Endodermal cell (in vitro differentiated cells): ENCODE data around the gene RPP38. TPM values are rescaled to one million over a fixed set of nuclear protein-coding genes. Genes with fewer than 3 reads are reported as not detected.
A peak's percentile ranks its signal among the peaks of the same experiment; 100 is the strongest.

Experiments
- DNase-seq: peaks from one replicate; pipeline ENCODE4 v3.0.0-alpha.2; 2017
- H3K27ac ChIP-seq: 2 replicates; pipeline ENCODE4 v1.5.1; 2013; ENCODE audit warnings: mild to moderate bottlenecking, low read depth, low read length, moderate library complexity
- H3K27me3 ChIP-seq: 2 replicates; pipeline ENCODE4 v1.6.1; 2013; ENCODE audit warnings: mild to moderate bottlenecking, low read length, moderate library complexity; ENCODE audit not compliant: insufficient read depth, control insufficient read depth, poor library complexity, severe bottlenecking
- H3K36me3 ChIP-seq: 2 replicates; pipeline ENCODE4 v1.7.0; 2013; ENCODE audit warnings: mild to moderate bottlenecking, low read length, moderate library complexity; ENCODE audit not compliant: control insufficient read depth, insufficient read depth
- H3K4me1 ChIP-seq: one replicate; pipeline ENCODE4 v1.7.0; 2013; ENCODE audit warnings: low read length; ENCODE audit not compliant: control insufficient read depth, insufficient read depth
- H3K4me3 ChIP-seq: 2 replicates; pipeline ENCODE4 v1.5.1; 2013; ENCODE audit warnings: mild to moderate bottlenecking, low read length, moderate library complexity
- H3K9ac ChIP-seq: 2 replicates; pipeline ENCODE4 v1.6.1; 2013; ENCODE audit warnings: mild to moderate bottlenecking, low read length, moderate library complexity; ENCODE audit not compliant: poor library complexity, severe bottlenecking; ENCODE audit errors: extremely low read depth
- H3K9me3 ChIP-seq: 2 replicates; pipeline ENCODE4 v1.6.1; 2013; ENCODE audit warnings: mild to moderate bottlenecking, low read length, moderate library complexity; ENCODE audit not compliant: control insufficient read depth
- H3K27ac Mint-ChIP-seq: 2 replicates; pipeline ENCODE4 v1.8.0; 2020; ENCODE audit warnings: mixed read lengths
- H3K27me3 Mint-ChIP-seq: 2 replicates; pipeline ENCODE4 v1.8.0; 2021; ENCODE audit warnings: mild to moderate bottlenecking, mixed read lengths; ENCODE audit not compliant: insufficient read depth
- H3K36me3 Mint-ChIP-seq: 2 replicates; pipeline ENCODE4 v1.8.0; 2020; ENCODE audit warnings: low read depth, mixed read lengths
- H3K4me1 Mint-ChIP-seq: 2 replicates; pipeline ENCODE4 v1.8.0; 2020; ENCODE audit warnings: mixed read lengths
- H3K4me3 Mint-ChIP-seq: 2 replicates; pipeline ENCODE4 v1.8.0; 2020; ENCODE audit warnings: mild to moderate bottlenecking, moderate library complexity, mixed read lengths
- H3K9me3 Mint-ChIP-seq: 2 replicates; pipeline ENCODE4 v1.8.0; 2020; ENCODE audit warnings: mild to moderate bottlenecking, mixed read lengths
- CTCF ChIP-seq: fragments of 200-600 bp; sonication (generic); conservative IDR thresholded peaks from 2 replicates; pipeline ENCODE4 v1.5.0; 2021; ENCODE audit warnings: antibody characterized with exemption, mild to moderate bottlenecking
- WGBS, 2 experiments: methylation state at CpG; one replicate each; pipeline versions ENCODE4 v1.1.5 to v1.1.7; 2013; ENCODE audit warnings: missing lambda C conversion rate in 2 of 2, mixed read lengths in 1 of 2; ENCODE audit not compliant: insufficient coverage in 1 of 2, insufficient read length in 1 of 2; 5-methylcytosine and 5-hydroxymethylcytosine counted together
- total RNA-seq, 2 donors: library from RNA; stranded (reverse); fragmentation: NEBNext Ultra II Directional in 1 of 2; extraction: Animal tissue kit (Norgen Biotek cat#: 25700) in 1 of 2; gene quantifications; 2 replicates in 1 of 2; 3 replicates in 1 of 2; pipeline ENCODE4 v1.2.1, GENCODE V29; 2021

The RPP38 gene
- total RNA-seq, 2 donors from 2014 or later = 23.6 to 24.8 TPM

- peak overlapping the region; percentile 94 for H3K4me3 ChIP-seq
- H3K36me3 ChIP-seq = peaks cover 16% of the 10 kb centered on the region
- Mint-ChIP-seq H3K9me3 (no peaks in the 10 kb centered on the region), H3K4me3 (peak overlapping the region; percentile 90), H3K36me3 (peaks cover 12% of the 10 kb centered on the region), H3K27me3 (peaks cover 5% of the 10 kb centered on the region), H3K27ac (peak overlapping the region; percentile 76), H3K4me1 (peaks cover 10% of the 10 kb centered on the region)
- H3K27ac ChIP-seq = no peak overlapping the region
- H3K27me3 ChIP-seq = no peaks in the 10 kb centered on the region
- DNase-seq = no peak
- H3K9ac ChIP-seq = peak overlapping the region; percentile 92
- H3K9me3 ChIP-seq = no peaks in the 10 kb centered on the region
- peaks cover 2% of the 10 kb centered on the region for H3K4me1 ChIP-seq
- TF ChIP-seq CTCF = no peak
- 0 to 2% methylated on average over 5 to 11 of the region's 11 CpGs for WGBS, 2 experiments
Observed at GRCh38 chr10:15096661-15097010, 519 bp upstream of the RPP38 start.

GRCh38 chr10:15099886-15100285 lies 2.7 kb downstream of the RPP38 start:
- Histone ChIP-seq H3K4me1 (peaks cover 2% of the 10 kb centered on the region), H3K4me3 (no peak overlapping the region), H3K9ac (no peak overlapping the region), H3K27ac (no peak overlapping the region), H3K9me3 (no peaks in the 10 kb centered on the region), H3K36me3 (peaks cover 47% of the 10 kb centered on the region), H3K27me3 (no peaks in the 10 kb centered on the region)
- no peak for DNase-seq
- H3K4me3 Mint-ChIP-seq = no peak overlapping the region
- H3K27me3 Mint-ChIP-seq = no peaks in the 10 kb centered on the region
- H3K27ac Mint-ChIP-seq = peak overlapping the region; percentile 23
- no peaks in the 10 kb centered on the region for H3K9me3 Mint-ChIP-seq
- 94 to 100% methylated on average over 2 to 4 of the region's 4 CpGs for WGBS, 2 experiments
- peaks cover 36% of the 10 kb centered on the region for H3K36me3 Mint-ChIP-seq
- TF ChIP-seq CTCF = no peak
- peaks cover 10% of the 10 kb centered on the region for H3K4me1 Mint-ChIP-seq

- no peak overlapping the region for H3K27ac Mint-ChIP-seq
- peaks cover 10% of the 10 kb centered on the region for H3K4me1 Mint-ChIP-seq
Observed at GRCh38 chr10:15103513-15103912, 6.4 kb downstream of the RPP38 start.

More at GRCh38 chr10:15103513-15103912, 6.4 kb downstream of the RPP38 start:
- TF ChIP-seq CTCF = no peak
- no peaks in the 10 kb centered on the region for H3K27me3 ChIP-seq
- no peak overlapping the region for H3K9ac ChIP-seq
- H3K4me1 ChIP-seq = no peaks in the 10 kb centered on the region
- H3K27ac ChIP-seq = no peak overlapping the region
- H3K36me3 ChIP-seq = peaks cover 78% of the 10 kb centered on the region
- H3K4me3 ChIP-seq = no peak overlapping the region
- DNase-seq = no peak
- H3K36me3 Mint-ChIP-seq = peaks cover 65% of the 10 kb centered on the region
- no peaks in the 10 kb centered on the region for H3K27me3 Mint-ChIP-seq
- WGBS, 2 experiments = 94 to 98% methylated on average over 7 to 9 of the region's 9 CpGs
- H3K4me3 Mint-ChIP-seq = no peak overlapping the region
- H3K9me3 ChIP-seq = no peaks in the 10 kb centered on the region
- no peaks in the 10 kb centered on the region for H3K9me3 Mint-ChIP-seq
